Left ventricle myocardium inferior (tissue), 1 donor: Measurements from ENCODE around the gene SLC35F2. TPM values are rescaled to one million over a fixed set of nuclear protein-coding genes. Genes with fewer than 3 reads are reported as not detected.

Experiments used
- DNase-seq: peaks from one replicate; pipeline ENCODE4 v3.0.0-alpha.2; 2020
- H3K27ac ChIP-seq: fragments of 200-600 bp; replicated peaks from 2 replicates; pipeline ENCODE4 v1.8.0; 2021
- H3K27me3 ChIP-seq: fragments of 200-600 bp; 2 replicates; pipeline ENCODE4 v1.8.0; 2021; ENCODE audit warnings: low read depth
- H3K36me3 ChIP-seq: fragments of 200-600 bp; 2 replicates; pipeline ENCODE4 v1.8.0; 2021
- H3K4me1 ChIP-seq: fragments of 200-600 bp; 2 replicates; pipeline ENCODE4 v1.8.0; 2021
- H3K4me3 ChIP-seq: fragments of 200-600 bp; 2 replicates; pipeline ENCODE4 v1.8.0; 2021; ENCODE audit warnings: mild to moderate bottlenecking, moderate library complexity
- H3K9me3 ChIP-seq: fragments of 200-600 bp; replicated peaks from 2 replicates; pipeline ENCODE4 v1.8.0; 2021
- CTCF ChIP-seq: fragments of 200-600 bp; IDR thresholded peaks from 2 replicates; pipeline ENCODE4 v1.8.0; 2021; ENCODE audit warnings: antibody characterized with exemption, mild to moderate bottlenecking, borderline replicate concordance
- intact Hi-C: fragments of 100-400 bp; cut with micrococcal nuclease; formaldehyde crosslinking; loops from one replicate; pipeline ENCODE4 v1.11.0; 2022
- total RNA-seq: library from RNA; stranded (reverse); fragmentation: NEBNext Ultra II Directional; extraction: Animal tissue kit (Norgen Biotek cat#: 25700); gene quantifications from one replicate; pipeline ENCODE4 v1.2.1, GENCODE V29; 2021
- donor health status: DM: no; HTN: yes; CAD: no; lungs with severe emphysema.

Gene SLC35F2
- total RNA-seq, 1 donor from 2014 or later, result 1.0 TPM

DNA sequence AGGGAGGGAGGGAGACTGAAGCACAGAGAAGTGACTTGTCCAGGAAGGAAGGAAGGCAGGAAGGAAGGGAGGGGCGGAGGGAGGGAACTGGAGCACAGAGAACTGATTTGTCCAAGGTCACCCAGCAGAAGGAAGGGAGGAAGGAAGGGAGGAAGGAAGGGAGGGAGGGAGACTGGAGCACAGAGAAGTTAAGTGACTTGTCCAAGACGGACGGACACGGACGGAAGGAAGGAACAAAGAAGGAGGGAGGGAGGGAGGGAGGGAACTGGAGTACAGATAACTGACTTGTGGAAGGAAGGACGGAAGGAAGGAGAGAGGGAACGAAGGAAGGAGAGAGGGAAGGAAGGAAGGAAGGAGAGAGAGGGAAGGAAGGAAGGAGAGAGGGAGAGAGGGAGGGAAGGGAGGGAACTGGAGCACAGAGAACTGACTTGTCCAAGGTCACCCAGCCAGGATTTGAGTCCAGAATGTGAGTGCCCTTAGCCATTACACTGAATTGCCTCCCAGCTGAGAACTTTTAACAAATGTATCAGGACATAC, 1.5 kb downstream of the SLC35F2 start:
- no peak overlapping the region for H3K4me3 ChIP-seq
- no peak for TF ChIP-seq CTCF
- intact Hi-C loops, result no loop called here
- H3K36me3 ChIP-seq, result no peaks in the 10 kb centered on the region
- H3K9me3 ChIP-seq, result no peaks in the 10 kb centered on the region
- H3K27ac ChIP-seq, result no peak overlapping the region
- H3K27me3 ChIP-seq, result peaks cover 40% of the 10 kb centered on the region
- no peak for DNase-seq
- peaks cover 22% of the 10 kb centered on the region for H3K4me1 ChIP-seq

- H3K4me1 ChIP-seq, result peaks cover 22% of the 10 kb centered on the region
- H3K27ac ChIP-seq, result no peak overlapping the region
- DNase-seq, result no peak
- H3K4me3 ChIP-seq, result no peak overlapping the region
- no peaks in the 10 kb centered on the region for H3K9me3 ChIP-seq
- intact Hi-C loops, result no loop called here
- TF ChIP-seq CTCF, result no peak
- H3K36me3 ChIP-seq, result no peaks in the 10 kb centered on the region
- peaks cover 33% of the 10 kb centered on the region for H3K27me3 ChIP-seq
These were observed 2.2 kb downstream of the SLC35F2 start for GRCh38 chr11:107856180-107856980.

- H3K36me3 ChIP-seq, result no peaks in the 10 kb centered on the region
- peaks cover 3% of the 10 kb centered on the region for H3K4me1 ChIP-seq
- intact Hi-C loops, result no loop called here
- no peak for DNase-seq
- no peak overlapping the region for H3K4me3 ChIP-seq
- peaks cover 2% of the 10 kb centered on the region for H3K27me3 ChIP-seq
- no peaks in the 10 kb centered on the region for H3K9me3 ChIP-seq
- no peak overlapping the region for H3K27ac ChIP-seq
- TF ChIP-seq CTCF, result no peak
These were observed 5.5 kb downstream of the SLC35F2 start for GRCh38 chr11:107853070-107853469.

GRCh38 chr11:107851704-107852310, 6.8 kb downstream of the SLC35F2 start:
- Histone ChIP-seq H3K36me3 (no peaks in the 10 kb centered on the region), H3K4me3 (no peak overlapping the region), H3K9me3 (no peaks in the 10 kb centered on the region), H3K27me3 (no peaks in the 10 kb centered on the region), H3K27ac (no peak overlapping the region), H3K4me1 (no peaks in the 10 kb centered on the region)
- intact Hi-C loops, result no loop called here
- no peak for TF ChIP-seq CTCF
- no peak for DNase-seq

GRCh38 chr11:107849790-107850189, 8.8 kb downstream of the SLC35F2 start:
- no peaks in the 10 kb centered on the region for H3K36me3 ChIP-seq
- no peak overlapping the region for H3K4me3 ChIP-seq
- H3K4me1 ChIP-seq, result no peaks in the 10 kb centered on the region
- intact Hi-C loops, result no loop called here
- no peak for DNase-seq
- no peak overlapping the region for H3K27ac ChIP-seq
- no peaks in the 10 kb centered on the region for H3K27me3 ChIP-seq
- H3K9me3 ChIP-seq, result no peaks in the 10 kb centered on the region
- no peak for TF ChIP-seq CTCF
